ENCODE results near the gene ASTN1. TPM values are rescaled to one million over a fixed set of nuclear protein-coding genes. Genes with fewer than 3 reads are reported as not detected.

ASTN1 gene
- total and polyA plus RNA-seq, 9 donors, result 1.1 to 14.8 (median 2.7) TPM

DNA sequence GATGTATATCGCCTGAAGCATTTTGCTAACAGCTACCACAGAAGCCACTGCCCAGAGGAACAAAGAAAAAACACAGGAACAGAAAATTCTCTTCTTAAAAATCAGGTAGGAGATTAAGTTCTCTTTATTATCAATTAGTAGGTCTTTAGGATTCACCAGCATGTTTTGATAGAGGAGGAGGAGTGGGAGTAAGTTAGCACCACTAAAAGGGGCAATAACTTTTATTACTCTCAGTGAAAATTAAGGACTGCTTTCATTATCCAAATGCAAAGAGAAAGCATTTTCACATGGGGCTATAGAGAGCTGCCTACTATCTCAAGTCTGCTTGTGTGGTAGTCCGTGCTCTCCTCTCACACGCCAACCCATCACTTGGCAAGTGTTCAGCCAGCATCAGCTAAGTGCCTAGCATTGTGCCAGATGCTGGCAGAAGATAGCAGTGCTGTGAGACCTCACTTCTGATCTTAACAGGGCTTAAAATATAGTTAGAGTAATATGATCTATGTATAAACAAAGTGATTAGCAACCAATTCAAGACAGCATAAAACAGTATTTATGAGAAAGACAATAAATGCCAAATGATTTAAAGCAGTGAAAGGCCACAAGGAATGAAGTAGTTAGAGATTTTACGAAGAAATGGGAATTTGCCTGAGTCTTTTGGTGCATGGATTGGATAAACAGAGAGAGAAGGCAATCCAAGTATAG lies 39.8 kb downstream of the ASTN1 start:
- Histone ChIP-seq H3K4me3 (no peak overlapping the region), H3K27me3 (no peaks in the 10 kb centered on the region), H3K9me3 (no peaks in the 10 kb centered on the region), H3K27ac (no peak overlapping the region), H3K36me3 (no peaks in the 10 kb centered on the region), H3K4me1 (ENCODE audit: insufficient read depth) (no peaks in the 10 kb centered on the region)
- no peak for DNase-seq
- WGBS, 3 donors, result 76 to 87% (median 79%) methylated on average over 4 of the region's 4 CpGs
- intact Hi-C loops (cut with DNase I), result loop anchor here in 1 of 4 donors (5.0 kb wide), 1 partner anchor 422 kb away; no protein-coding TSS in a partner anchor
- TF ChIP-seq EP300 (IDR thresholded peaks at IDR 0.05) (no peak), CTCF (IDR thresholded peaks at IDR 0.05) (no peak)

- H3K4me1 ChIP-seq (ENCODE audit: insufficient read depth), result no peaks in the 10 kb centered on the region
- H3K27ac ChIP-seq, result no peak overlapping the region
- WGBS, 3 donors, result 85 to 87% (median 85%) methylated on average over 12 of the region's 12 CpGs
- no peaks in the 10 kb centered on the region for H3K27me3 ChIP-seq
- TF ChIP-seq POLR2A (IDR thresholded peaks at IDR 0.05) (no peak), EP300 (IDR thresholded peaks at IDR 0.05) (no peak), CTCF (IDR thresholded peaks at IDR 0.05) (no peak)
- no peak overlapping the region for H3K4me3 ChIP-seq
- DNase-seq, result no peak
- H3K9me3 ChIP-seq, result no peaks in the 10 kb centered on the region
- H3K36me3 ChIP-seq, result no peaks in the 10 kb centered on the region
- intact Hi-C loops (cut with DNase I), result loop anchor here in 1 of 4 donors (5.0 kb wide), 1 partner anchor 420 kb away; no protein-coding TSS in a partner anchor
Measured at GRCh38 chr1:177122461-177123251, 41.9 kb downstream of the ASTN1 start.

DNA sequence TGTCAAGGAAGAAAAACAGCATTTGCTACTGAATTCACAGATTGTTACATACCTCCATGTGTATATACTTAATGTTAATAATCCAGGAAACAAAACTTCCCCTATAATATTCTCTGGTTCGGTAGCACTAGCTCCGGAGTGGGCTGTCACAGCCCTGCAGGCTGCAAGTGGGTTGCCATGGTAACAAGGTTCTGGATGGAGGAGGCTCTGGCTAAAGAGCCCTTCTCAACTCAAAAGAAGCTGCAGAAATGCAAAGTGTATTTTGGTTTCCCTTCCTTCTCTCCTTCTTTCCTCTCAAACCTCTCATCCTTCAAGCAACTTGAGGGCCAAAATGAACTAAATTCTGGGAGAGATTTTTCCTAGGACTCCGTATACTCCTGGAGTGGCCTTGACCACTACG lies 45.2 kb downstream of the ASTN1 start:
- Histone ChIP-seq H3K27ac (no peak overlapping the region), H3K9me3 (no peaks in the 10 kb centered on the region), H3K27me3 (no peaks in the 10 kb centered on the region), H3K4me1 (ENCODE audit: insufficient read depth) (no peaks in the 10 kb centered on the region), H3K36me3 (no peaks in the 10 kb centered on the region), H3K4me3 (no peak overlapping the region)
- no peak for TF ChIP-seq EP300 (IDR thresholded peaks at IDR 0.05)
- TF ChIP-seq CTCF (IDR thresholded peaks at IDR 0.05), result no peak
- TF ChIP-seq POLR2A (IDR thresholded peaks at IDR 0.05), result no peak
- DNase-seq, result no peak
- intact Hi-C loops (cut with DNase I), result no loop called here
- WGBS, 3 donors, result 28 to 37% (median 31%) methylated on average over 4 of the region's 4 CpGs

DNA sequence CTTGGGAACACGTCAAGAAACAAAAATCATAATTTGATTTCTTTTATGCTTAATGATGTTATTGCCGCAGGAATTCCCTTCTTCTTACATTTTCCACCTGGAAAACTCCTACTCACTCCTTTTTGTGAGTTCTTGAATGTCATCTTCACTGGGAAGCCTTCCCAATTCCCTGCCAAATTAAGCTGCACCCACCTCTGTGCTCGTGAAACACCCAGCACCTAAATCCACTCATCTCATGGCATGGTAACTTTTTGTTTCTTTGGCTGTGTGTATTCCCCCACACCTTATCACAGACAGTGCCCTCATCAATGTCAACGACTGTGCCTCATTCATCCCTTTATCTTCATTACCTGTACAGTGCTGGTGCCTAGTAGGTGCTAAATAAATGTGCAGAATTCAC lies 45.6 kb downstream of the ASTN1 start:
- DNase-seq, result no peak
- Histone ChIP-seq H3K27ac (no peak overlapping the region), H3K9me3 (no peaks in the 10 kb centered on the region), H3K36me3 (no peaks in the 10 kb centered on the region), H3K4me3 (no peak overlapping the region), H3K27me3 (no peaks in the 10 kb centered on the region), H3K4me1 (ENCODE audit: insufficient read depth) (no peaks in the 10 kb centered on the region)
- no peak for TF ChIP-seq CTCF (IDR thresholded peaks at IDR 0.05)
- TF ChIP-seq EP300 (IDR thresholded peaks at IDR 0.05), result no peak
- no peak for TF ChIP-seq POLR2A (IDR thresholded peaks at IDR 0.05)
- 73 to 79% (median 75%) methylated on average over 4 of the region's 4 CpGs for WGBS, 3 donors
- intact Hi-C loops (cut with DNase I), result no loop called here
